ENCODE results near the gene ZDHHC20.

DNA sequence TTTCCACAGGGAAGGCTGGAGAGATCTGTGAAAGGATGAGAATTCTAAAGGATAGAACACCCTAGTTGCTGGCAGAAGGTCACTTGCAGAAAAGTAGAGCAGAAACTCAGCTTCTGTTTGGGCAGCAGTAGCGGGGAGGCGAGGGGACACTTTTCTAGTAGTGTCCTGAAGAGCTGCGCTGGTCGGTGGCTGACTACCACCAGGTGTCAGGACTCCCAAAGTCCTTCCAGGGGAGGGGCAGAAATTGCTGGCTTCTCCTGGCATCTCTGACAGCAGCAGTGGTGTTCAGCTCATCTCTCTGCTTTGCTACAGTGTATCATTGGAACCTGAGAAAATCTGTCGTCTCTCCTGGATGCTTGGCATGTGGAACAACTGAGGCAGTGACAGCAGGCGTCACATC lies 120.9 kb downstream of the ZDHHC20 start:
- TF ChIP-seq POLR2A (IDR thresholded peaks at IDR 0.05; ENCODE audit: low read length) (no peak), GATA1 (IDR thresholded peaks at IDR 0.05; ENCODE audit: low read depth, low read length) (no peak)

Data from erythroblast (primary cell).